Testis (tissue), 2 donors: ENCODE measurements around the gene RETSAT.

Experiments used
- POLR2A ChIP-seq: fragments of 450-650 bp; IDR thresholded peaks from one replicate; pipeline ENCODE4 v1.6.1; 2017; ENCODE audit warnings: antibody characterized with exemption, mild to moderate bottlenecking, moderate library complexity
- TF ChIP-seq, protein P1 (sequence below), 3 experiments: fragments of 450-650 bp in 2 of 3; fragments of 200-600 bp in 1 of 3; sonication (generic) in 1 of 3; IDR thresholded peaks; one replicate each; pipeline ENCODE4 v1.5.1; 2016 to 2019; ENCODE audit warnings: antibody characterized with exemption in 3 of 3, mild to moderate bottlenecking in 2 of 3, moderate library complexity in 1 of 3

DNA sequence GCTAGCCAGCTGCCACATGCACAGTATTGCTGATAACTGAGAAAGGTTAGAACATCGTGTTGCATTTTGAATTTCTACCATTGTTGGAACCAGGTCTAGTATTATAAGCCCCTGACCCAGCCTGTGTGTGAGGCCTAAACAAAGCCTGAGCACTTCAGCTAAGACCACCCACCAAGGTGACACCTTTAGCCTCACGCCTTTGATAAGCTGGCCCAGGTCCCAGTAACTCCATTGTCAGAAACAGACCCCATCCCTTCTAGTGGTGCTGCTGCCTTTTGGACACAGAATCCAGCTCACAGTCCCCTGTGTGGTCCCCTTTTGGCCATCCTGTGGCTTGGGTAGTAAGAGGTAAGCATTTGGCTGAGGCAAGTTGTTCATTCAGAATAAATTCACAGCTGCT, 1.9 kb upstream of the RETSAT start:
- TF ChIP-seq, protein P1, sequence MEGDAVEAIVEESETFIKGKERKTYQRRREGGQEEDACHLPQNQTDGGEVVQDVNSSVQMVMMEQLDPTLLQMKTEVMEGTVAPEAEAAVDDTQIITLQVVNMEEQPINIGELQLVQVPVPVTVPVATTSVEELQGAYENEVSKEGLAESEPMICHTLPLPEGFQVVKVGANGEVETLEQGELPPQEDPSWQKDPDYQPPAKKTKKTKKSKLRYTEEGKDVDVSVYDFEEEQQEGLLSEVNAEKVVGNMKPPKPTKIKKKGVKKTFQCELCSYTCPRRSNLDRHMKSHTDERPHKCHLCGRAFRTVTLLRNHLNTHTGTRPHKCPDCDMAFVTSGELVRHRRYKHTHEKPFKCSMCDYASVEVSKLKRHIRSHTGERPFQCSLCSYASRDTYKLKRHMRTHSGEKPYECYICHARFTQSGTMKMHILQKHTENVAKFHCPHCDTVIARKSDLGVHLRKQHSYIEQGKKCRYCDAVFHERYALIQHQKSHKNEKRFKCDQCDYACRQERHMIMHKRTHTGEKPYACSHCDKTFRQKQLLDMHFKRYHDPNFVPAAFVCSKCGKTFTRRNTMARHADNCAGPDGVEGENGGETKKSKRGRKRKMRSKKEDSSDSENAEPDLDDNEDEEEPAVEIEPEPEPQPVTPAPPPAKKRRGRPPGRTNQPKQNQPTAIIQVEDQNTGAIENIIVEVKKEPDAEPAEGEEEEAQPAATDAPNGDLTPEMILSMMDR (IDR thresholded peaks at IDR 0.05) = no peak
- no peak for TF ChIP-seq POLR2A
